K562 (cell line): Measurements from ENCODE around the gene ZBTB38. TPM values are rescaled to one million over a fixed set of nuclear protein-coding genes. Genes with fewer than 3 reads are reported as not detected.
A peak's percentile ranks its signal among the peaks of the same experiment; 100 is the strongest.

Experiments used
- ATAC-seq: fragments of 200-7000 bp; cut with Tn5 transposase; 3 replicates; pipeline ENCODE4 v1.9.1; 2020; ENCODE audit warnings: moderate library complexity
- BruUV-seq: library from RNA; stranded (reverse); fragments of 400-500 nt; replicated peaks from 2 replicates; lab custom pipeline; 2021; lab: Mats Ljungman, UMichigan
- CTCF ChIA-PET: fragments of 300-600 bp; formaldehyde crosslinking; extraction: SDS; loops from one replicate; lab custom pipeline; 2021; ENCODE audit warnings: low intra/inter-chr PET ratio; lab: Yijun Ruan, JAX
- POLR2A ChIA-PET: fragments of 300-600, 350-650 bp; sonication (Branson Sonifier 250); formaldehyde crosslinking; extraction: SDS; loops from one replicate; lab custom pipeline; 2021; ENCODE audit warnings: antibody characterized with exemption, inconsistent platforms; lab: Yijun Ruan, JAX
- DNase-seq, 4 experiments: peaks; one replicate each; pipeline versions ENCODE4 v3.0.0 to v3.0.0-alpha.2; 2011 to 2018; ENCODE audit warnings: low spot score in 3 of 4, mixed read lengths in 3 of 4; ENCODE audit errors: extremely low read depth in 1 of 4
- FAIRE-seq: peaks from 2 replicates; lab custom pipeline; 2011; peaks lifted over from hg19 to GRCh38; lab: Jason Lieb, UNC
- H2AFZ ChIP-seq: 2 replicates; pipeline ENCODE4 v1.6.0; 2011; ENCODE audit warnings: low read depth, low read length, control low read depth, inconsistent platforms
- H3K27ac ChIP-seq: fragments of 200-600 bp; 3 replicates; pipeline ENCODE4 v1.8.0; 2011; ENCODE audit warnings: low read depth, mild to moderate bottlenecking, control low read depth, inconsistent platforms, low read length, moderate library complexity, mixed read lengths; ENCODE audit errors: extremely low read depth
- H3K27me3 ChIP-seq, 2 experiments: fragments of 300-600 bp in 1 of 2; 2 replicates in 1 of 2; 3 replicates in 1 of 2; pipeline versions ENCODE4 v1.6.0 to v1.8.0; 2011; ENCODE audit warnings: inconsistent platforms in 2 of 2, low read length in 2 of 2, mild to moderate bottlenecking in 1 of 2, mixed read lengths in 1 of 2, moderate library complexity in 1 of 2; ENCODE audit not compliant: control insufficient read depth in 2 of 2, insufficient read depth in 2 of 2
- H3K36me3 ChIP-seq: fragments of 300-600 bp; 3 replicates; pipeline ENCODE4 v1.8.0; 2011; ENCODE audit warnings: mild to moderate bottlenecking, low read length, inconsistent platforms; ENCODE audit not compliant: control insufficient read depth, insufficient read depth
- H3K4me1 ChIP-seq, 2 experiments: fragments of 200-600 bp in 1 of 2; replicated peaks in 1 of 2; 2 replicates in 1 of 2; 3 replicates in 1 of 2; pipeline versions ENCODE4 v1.5.1 to v1.8.0; 2011; ENCODE audit warnings: inconsistent platforms in 2 of 2, low read length in 2 of 2, mild to moderate bottlenecking in 1 of 2, mixed read lengths in 1 of 2, moderate library complexity in 1 of 2; ENCODE audit not compliant: control insufficient read depth in 2 of 2, insufficient read depth in 2 of 2
- H3K4me2 ChIP-seq: 2 replicates; pipeline ENCODE4 v1.6.1; 2011; ENCODE audit warnings: low read length, control low read depth, inconsistent platforms, mixed read lengths; ENCODE audit not compliant: insufficient read depth
- H3K4me3 ChIP-seq: fragments of 200-600 bp; sonication (generic), shearing (Covaris generic); 2 replicates; pipeline ENCODE4 v1.5.1; 2016; ENCODE audit warnings: control low read depth, inconsistent platforms
- H3K79me2 ChIP-seq: fragments of 200-600 bp; 3 replicates; pipeline ENCODE4 v1.8.0; 2011; ENCODE audit warnings: low read length, inconsistent platforms; ENCODE audit not compliant: control insufficient read depth, insufficient read depth
- H3K9ac ChIP-seq, 2 experiments: 2 replicates each; pipeline versions ENCODE4 v1.6.0 to v1.6.1; 2011; ENCODE audit warnings: low read depth in 2 of 2, low read length in 2 of 2, control low read depth in 1 of 2, inconsistent platforms in 1 of 2, mild to moderate bottlenecking in 1 of 2, mixed read lengths in 1 of 2; ENCODE audit not compliant: insufficient read depth in 1 of 2
- H3K9me1 ChIP-seq: one replicate; pipeline ENCODE4 v1.6.0; 2011; ENCODE audit warnings: inconsistent platforms, mild to moderate bottlenecking, low read length, moderate library complexity; ENCODE audit not compliant: control insufficient read depth, insufficient read depth
- H3K9me3 ChIP-seq: replicated peaks from 2 replicates; pipeline ENCODE4 v1.5.1; 2011; ENCODE audit warnings: low read depth, low read length, inconsistent platforms; ENCODE audit not compliant: control insufficient read depth, insufficient read depth
- H4K20me1 ChIP-seq: replicated peaks from 2 replicates; pipeline ENCODE4 v1.6.1; 2011; ENCODE audit warnings: low read length, inconsistent platforms, mixed read lengths; ENCODE audit not compliant: control insufficient read depth, insufficient read depth
- ADNP ChIP-seq: fragments of 200-800 bp; sonication (Bioruptor generic); IDR thresholded peaks from 2 replicates; pipeline ENCODE4 v1.6.1; 2016; ENCODE audit warnings: missing genetic modification characterization, missing compliant biosample characterization
- ID3 ChIP-seq, 2 experiments: fragments of 250-450 bp in 1 of 2; fragments of 450-650 bp in 1 of 2; sonication (Bioruptor Pico) in 1 of 2; IDR thresholded peaks; 2 replicates each; pipeline versions ENCODE4 v1.6.1 to v1.8.0; 2016 to 2021; ENCODE audit warnings: mild to moderate bottlenecking in 2 of 2, moderate library complexity in 2 of 2, missing compliant biosample characterization in 1 of 2, missing genetic modification characterization in 1 of 2
- KDM5B ChIP-seq: fragments of 200-600 bp; sonication (generic); IDR thresholded peaks from 2 replicates; pipeline ENCODE4 v1.6.1; 2012; ENCODE audit warnings: low read depth, mild to moderate bottlenecking, moderate library complexity, low read length, control low read depth, inconsistent platforms; ENCODE audit not compliant: insufficient replicate concordance
- RBM25 ChIP-seq: fragments of 200-400 bp; formaldehyde crosslinking; IDR thresholded peaks from 2 replicates; pipeline ENCODE4 v1.6.1; 2018; ENCODE audit warnings: low read length, low read depth, moderate library complexity; ENCODE audit not compliant: severe bottlenecking
- ZNF121 ChIP-seq: sonication (generic); formaldehyde crosslinking; conservative IDR thresholded peaks from 2 replicates; pipeline ENCODE4 v1.8.0; 2022; ENCODE audit warnings: missing genetic modification reagents
- WGBS: fragments of 100-300 bp; shearing (Covaris generic); methylation state at CpG from one replicate; pipeline ENCODE4 v1.1.6; 2016; ENCODE audit warnings: low coverage, mixed read lengths; ENCODE audit not compliant: insufficient coverage; ENCODE audit errors: missing lambda C conversion rate; 5-methylcytosine and 5-hydroxymethylcytosine counted together
- in situ Hi-C: fragments of 300-500 bp; cut with MboI; formaldehyde crosslinking; loops from 4 replicates; pipeline ENCODE4 v1.15.0; 2018; ENCODE audit warnings: inconsistent platforms, mixed read lengths
- intact Hi-C: fragments of 100-400 bp; cut with micrococcal nuclease; formaldehyde crosslinking; loops from 2 replicates; pipeline ENCODE4 v1.14.2; 2022
- polyA plus RNA-seq, 8 experiments: library from polyadenylated mRNA; depleted of rRNA in 4 of 8; stranded (reverse) in 5 of 8; unstranded in 3 of 8; fragments of >200 nt; fragmentation: Nextera tagmentation in 2 of 8; fragmentation: Illumina TruSeq in 1 of 8; extraction: Ambion mirVana in 2 of 8; extraction: Trizol in 1 of 8; gene quantifications; 2 replicates each; pipeline versions ENCODE4 v1.2.1 to v1.2.3, GENCODE V29; 2011 to 2014; ENCODE audit warnings: inconsistent platforms in 1 of 8, missing spikeins in 1 of 8
- total RNA-seq, 7 experiments: library from RNA; depleted of rRNA in 6 of 7; stranded (reverse); fragments of >200 nt in 6 of 7; fragmentation: Illumina TruSeq in 2 of 7; extraction: Trizol in 2 of 7; gene quantifications; 2 replicates each; pipeline versions ENCODE4 v1.2.1 to v1.2.3, GENCODE V29; 2011 to 2021; ENCODE audit warnings: low replicate concordance in 1 of 7

The ZBTB38 gene
- total and polyA plus RNA-seq, 9 of the 15 experiments (the other 6 are each of a cell fraction or from before 2014, with no cell fraction given) = 12.1 to 39.4 (median 22.9) TPM

DNA sequence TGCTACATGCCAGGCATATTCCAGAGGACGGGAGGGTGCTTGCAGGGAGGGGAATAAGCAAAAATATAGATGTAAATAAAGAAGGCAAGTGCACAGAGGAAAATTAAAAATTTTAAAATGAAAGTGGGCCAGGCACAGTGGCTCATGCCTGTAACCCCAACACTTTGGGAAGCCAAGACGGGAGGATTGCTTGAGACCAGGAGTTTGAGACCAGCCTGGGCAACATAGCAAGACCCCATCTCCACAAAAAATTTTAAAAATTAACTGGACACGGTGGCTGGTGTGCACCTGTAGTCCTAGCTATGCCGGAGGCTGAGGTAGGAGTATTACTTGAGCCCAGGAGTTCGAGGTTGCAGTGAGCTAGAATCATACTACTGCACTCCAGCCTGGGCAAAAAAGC, 22.4 kb downstream of the ZBTB38 start:
- H4K20me1 ChIP-seq = no peaks in the 10 kb centered on the region
- CTCF ChIA-PET = no interaction called here
- H3K27ac ChIP-seq = no peak overlapping the region
- FAIRE-seq (no peak), DNase-seq (no peak), ATAC-seq (no peak)
- in situ Hi-C loops = no loop called here
- no peak overlapping the region for H3K4me3 ChIP-seq
- intact Hi-C loops = no loop called here
- H3K4me1 ChIP-seq = peaks cover 0 to 6% of the 10 kb centered on the region in 2 experiments; a peak in 3 of 5 replicates
- peaks cover 32% of the 10 kb centered on the region; the same call in 2 of the 3 replicates for H3K36me3 ChIP-seq
- H3K79me2 ChIP-seq = no peaks in the 10 kb centered on the region
- H3K27me3 ChIP-seq = no peaks in the 10 kb centered on the region
- POLR2A ChIA-PET = no interaction called here
- BruUV-seq = no TSS peak
- H3K9me3 ChIP-seq = no peaks in the 10 kb centered on the region
- TF ChIP-seq ZNF121 = peak; percentile 61
- TF ChIP-seq RBM25 = peak; percentile 21
- TF ChIP-seq ADNP (tag) = no peak
- no peak for TF ChIP-seq ID3 (CRISPR knock-in tag; IDR thresholded peaks at IDR 0.05)
- TF ChIP-seq ID3 (tag; IDR thresholded peaks at IDR 0.05) = no peak
- TF ChIP-seq KDM5B = no peak
- H3K9me1 ChIP-seq = no peaks in the 10 kb centered on the region
- no peak overlapping the region for H3K9ac ChIP-seq
- WGBS = 79% methylated on average over 5 of the region's 5 CpGs
- H2AFZ ChIP-seq = no peak overlapping the region
- no peak overlapping the region for H3K4me2 ChIP-seq
